OCI-LY7 (cell line): ENCODE data around the gene MAP3K21. TPM values are rescaled to one million over a fixed set of nuclear protein-coding genes. Genes with fewer than 3 reads are reported as not detected.

Experiments
- BruUV-seq: library from RNA; stranded (reverse); fragments of 400-500 nt; replicated peaks from 2 replicates; lab custom pipeline; 2021; lab: Mats Ljungman, UMichigan
- CTCF ChIA-PET: fragments of 300-600 bp; sonication (Branson Sonifier 250); formaldehyde crosslinking; loops from one replicate; lab custom pipeline; 2022; ENCODE audit warnings: antibody characterized with exemption; ENCODE audit not compliant: unreplicated experiment; lab: Charles Lee
- POLR2A ChIA-PET: fragments of 300-600 bp; sonication (Branson Sonifier 250); formaldehyde crosslinking; loops from one replicate; lab custom pipeline; 2022; ENCODE audit warnings: antibody characterized with exemption; lab: Charles Lee
- DNase-seq: peaks from one replicate; pipeline ENCODE4 v3.0.0-alpha.2; 2015; ENCODE audit warnings: low spot score
- H2AFZ ChIP-seq: fragments of 200-600 bp; sonication (generic), shearing (Covaris generic); 2 replicates; pipeline ENCODE4 v1.6.1; 2014; ENCODE audit warnings: mild to moderate bottlenecking, antibody characterized with exemption, low read length, moderate library complexity
- H3K27ac ChIP-seq: fragments of 200-600 bp; sonication (generic); 2 replicates; pipeline ENCODE4 v1.5.1; 2014; ENCODE audit warnings: mixed run types, low read depth, mild to moderate bottlenecking, moderate library complexity, low read length, inconsistent platforms; ENCODE audit not compliant: poor library complexity, severe bottlenecking
- H3K36me3 ChIP-seq: fragments of 200-600 bp; sonication (generic); 2 replicates; pipeline ENCODE4 v1.6.1; 2014; ENCODE audit warnings: mild to moderate bottlenecking, antibody characterized with exemption, low read length, moderate library complexity, mixed read lengths; ENCODE audit not compliant: insufficient read depth
- H3K4me1 ChIP-seq: fragments of 200-600 bp; sonication (generic); 2 replicates; pipeline ENCODE4 v1.5.1; 2014; ENCODE audit warnings: mild to moderate bottlenecking, low read length; ENCODE audit not compliant: insufficient read depth, poor library complexity, severe bottlenecking
- H3K4me2 ChIP-seq: fragments of 200-600 bp; sonication (generic); 2 replicates; pipeline ENCODE4 v1.6.1; 2014; ENCODE audit warnings: mild to moderate bottlenecking, low read length
- H3K4me3 ChIP-seq: fragments of 200-600 bp; sonication (generic); 2 replicates; pipeline ENCODE4 v1.5.1; 2014; ENCODE audit warnings: mild to moderate bottlenecking, low read depth, low read length; ENCODE audit not compliant: poor library complexity, severe bottlenecking
- H3K79me2 ChIP-seq: fragments of 200-600 bp; sonication (generic); 2 replicates; pipeline ENCODE4 v1.6.1; 2016; ENCODE audit warnings: low read depth, mild to moderate bottlenecking, low read length, moderate library complexity, mixed read lengths; ENCODE audit not compliant: insufficient read depth
- H3K9me2 ChIP-seq: fragments of 200-600 bp; sonication (generic); 2 replicates; pipeline ENCODE4 v1.6.1; 2016; ENCODE audit warnings: mild to moderate bottlenecking, low read length, mixed read lengths; ENCODE audit not compliant: insufficient read depth
- H3K9me3 ChIP-seq: fragments of 200-600 bp; sonication (generic); 2 replicates; pipeline ENCODE4 v1.6.1; 2014; ENCODE audit warnings: mild to moderate bottlenecking, mixed run types, low read length, mixed read lengths
- H4K20me1 ChIP-seq: fragments of 200-600 bp; sonication (generic); 2 replicates; pipeline ENCODE4 v1.6.1; 2014; ENCODE audit warnings: mild to moderate bottlenecking, antibody characterized with exemption, low read length, moderate library complexity, mixed read lengths; ENCODE audit not compliant: insufficient read depth
- EZH2phosphoT487 ChIP-seq: fragments of 200-600 bp; sonication (generic); IDR thresholded peaks from 2 replicates; pipeline ENCODE4 v1.6.1; 2018; ENCODE audit warnings: low read depth, borderline replicate concordance, mild to moderate bottlenecking, mixed run types, antibody characterized with exemption, low read length, moderate library complexity, mixed read lengths
- intact Hi-C: fragments of 100-400 bp; cut with micrococcal nuclease; formaldehyde crosslinking; loops from one replicate; pipeline ENCODE4 v1.10.0; 2022; ENCODE audit not compliant: unreplicated experiment
- total RNA-seq, 2 experiments: library from RNA; depleted of rRNA in 1 of 2; stranded (reverse); fragments of >200 nt in 1 of 2; shearing (Covaris generic) in 1 of 2; gene quantifications; 2 replicates each; pipeline ENCODE4 v1.2.3, GENCODE V29; 2014 to 2022
- TF ChIP-seq, protein P1 (sequence below): fragments of 200-600 bp; sonication (generic); conservative IDR thresholded peaks from 2 replicates; pipeline ENCODE4 v1.5.1; 2014; ENCODE audit warnings: mild to moderate bottlenecking, antibody characterized with exemption, low read length, moderate library complexity, mixed read lengths

MAP3K21 gene
- total RNA-seq, 2 experiments from 2014 or later: 1.3 to 1.8 TPM

DNA sequence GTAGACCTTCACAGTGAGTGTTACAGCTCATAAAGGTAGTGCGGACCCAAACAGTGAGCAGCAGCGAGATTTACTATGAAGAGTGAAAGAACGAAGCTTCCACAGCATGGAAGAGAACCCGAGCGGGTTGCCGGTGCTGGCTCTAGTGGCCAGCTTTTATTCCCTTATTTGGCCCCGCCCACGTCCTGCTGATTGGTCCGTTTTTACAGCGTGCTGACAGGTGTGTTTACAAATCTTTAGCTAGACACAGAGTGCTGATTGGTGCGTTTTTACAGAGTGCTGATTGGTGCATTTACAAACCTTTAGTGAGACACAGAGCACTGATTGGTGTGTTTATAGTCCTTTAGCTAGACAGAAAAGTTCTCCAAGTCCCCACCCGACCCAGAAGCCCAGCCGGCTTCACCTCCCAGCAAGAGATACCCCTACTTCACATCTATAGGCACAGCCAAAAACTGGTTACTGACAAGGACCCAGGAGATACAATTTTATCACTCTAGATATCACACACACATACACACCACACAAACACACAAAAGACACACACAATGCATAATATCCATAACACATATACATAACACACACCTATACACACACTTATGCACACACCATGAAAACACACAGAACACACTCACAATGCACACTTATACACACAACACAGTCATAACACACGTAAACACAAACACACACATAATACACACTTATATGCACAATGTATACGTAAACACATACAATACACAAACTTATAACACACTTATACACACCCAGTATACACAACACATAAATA lies 68.5 kb downstream of the MAP3K21 start:
- POLR2A ChIA-PET: interaction anchor here (1.0 kb wide), 1 partner anchor 32 kb away, joined by 3 read pairs; no protein-coding TSS in a partner anchor
- intact Hi-C loops: loop anchor here (1.0 to 5.0 kb wide), 2 partner anchors 395 to 671 kb away; no protein-coding TSS in a partner anchor
- H4K20me1 ChIP-seq: no peaks in the 10 kb centered on the region
- H3K4me2 ChIP-seq: no peak overlapping the region
- H3K79me2 ChIP-seq: no peaks in the 10 kb centered on the region
- no peak overlapping the region for H3K4me3 ChIP-seq
- H2AFZ ChIP-seq: no peak overlapping the region
- CTCF ChIA-PET: no interaction called here
- H3K27ac ChIP-seq: no peak overlapping the region
- no peaks in the 10 kb centered on the region for H3K4me1 ChIP-seq
- no peak for DNase-seq
- BruUV-seq: no TSS peak
- no peaks in the 10 kb centered on the region for H3K36me3 ChIP-seq
- TF ChIP-seq, protein P1, sequence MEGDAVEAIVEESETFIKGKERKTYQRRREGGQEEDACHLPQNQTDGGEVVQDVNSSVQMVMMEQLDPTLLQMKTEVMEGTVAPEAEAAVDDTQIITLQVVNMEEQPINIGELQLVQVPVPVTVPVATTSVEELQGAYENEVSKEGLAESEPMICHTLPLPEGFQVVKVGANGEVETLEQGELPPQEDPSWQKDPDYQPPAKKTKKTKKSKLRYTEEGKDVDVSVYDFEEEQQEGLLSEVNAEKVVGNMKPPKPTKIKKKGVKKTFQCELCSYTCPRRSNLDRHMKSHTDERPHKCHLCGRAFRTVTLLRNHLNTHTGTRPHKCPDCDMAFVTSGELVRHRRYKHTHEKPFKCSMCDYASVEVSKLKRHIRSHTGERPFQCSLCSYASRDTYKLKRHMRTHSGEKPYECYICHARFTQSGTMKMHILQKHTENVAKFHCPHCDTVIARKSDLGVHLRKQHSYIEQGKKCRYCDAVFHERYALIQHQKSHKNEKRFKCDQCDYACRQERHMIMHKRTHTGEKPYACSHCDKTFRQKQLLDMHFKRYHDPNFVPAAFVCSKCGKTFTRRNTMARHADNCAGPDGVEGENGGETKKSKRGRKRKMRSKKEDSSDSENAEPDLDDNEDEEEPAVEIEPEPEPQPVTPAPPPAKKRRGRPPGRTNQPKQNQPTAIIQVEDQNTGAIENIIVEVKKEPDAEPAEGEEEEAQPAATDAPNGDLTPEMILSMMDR: no peak
- no peak for TF ChIP-seq EZH2phosphoT487
- H3K9me3 ChIP-seq: no peaks in the 10 kb centered on the region
- H3K9me2 ChIP-seq: no peaks in the 10 kb centered on the region

DNA sequence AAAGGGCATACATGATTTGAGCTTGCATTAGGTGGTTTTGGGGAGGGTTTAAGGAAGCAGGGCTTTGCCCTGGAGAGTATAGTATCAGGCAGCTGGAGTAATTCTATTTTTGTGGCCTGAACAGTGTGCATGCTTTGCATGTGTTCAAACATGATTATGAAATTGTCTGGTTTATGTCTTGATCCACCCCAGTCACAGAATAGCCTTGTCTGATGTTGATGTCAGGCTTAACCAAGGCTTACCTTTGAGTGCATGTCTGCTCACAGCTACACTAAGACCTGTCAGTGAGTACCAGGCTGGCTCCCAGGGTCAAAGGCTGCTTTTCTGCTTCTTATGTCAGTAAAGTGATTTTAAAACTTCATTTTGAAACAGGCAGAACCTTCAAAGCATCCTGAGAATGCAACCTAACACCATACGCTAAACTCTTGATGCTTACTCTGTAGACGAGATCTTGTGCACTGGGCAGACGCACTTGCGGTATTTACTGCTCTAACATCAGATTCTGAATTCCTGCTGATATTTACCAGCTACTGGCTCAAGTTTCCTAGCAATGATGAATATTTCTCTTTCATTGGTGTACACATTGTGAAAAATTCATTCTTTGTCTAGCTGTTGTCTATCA lies 78.9 kb downstream of the MAP3K21 start:
- intact Hi-C loops: no loop called here
- H4K20me1 ChIP-seq: no peaks in the 10 kb centered on the region
- CTCF ChIA-PET: no interaction called here
- DNase-seq: no peak
- no TSS peak for BruUV-seq
- H3K27ac ChIP-seq: no peak overlapping the region
- no peak overlapping the region for H3K4me2 ChIP-seq
- H3K36me3 ChIP-seq: no peaks in the 10 kb centered on the region
- POLR2A ChIA-PET: no interaction called here
- H3K4me1 ChIP-seq: no peaks in the 10 kb centered on the region
- no peak for TF ChIP-seq EZH2phosphoT487
- TF ChIP-seq, protein P1: no peak
- no peak overlapping the region for H2AFZ ChIP-seq
- no peak overlapping the region for H3K4me3 ChIP-seq
- H3K9me2 ChIP-seq: no peaks in the 10 kb centered on the region
- no peaks in the 10 kb centered on the region for H3K79me2 ChIP-seq
- H3K9me3 ChIP-seq: no peaks in the 10 kb centered on the region
